H1 (cell line): Measurements from ENCODE around the gene PTPRE. TPM values are rescaled to one million over a fixed set of nuclear protein-coding genes. Genes with fewer than 3 reads are reported as not detected.

Source experiments
- CHD7 ChIP-seq: fragments of 300-600 bp; sonication (generic); IDR thresholded peaks from 2 replicates; pipeline ENCODE4 v1.7.1; 2012; ENCODE audit warnings: low read length, moderate library complexity, mild to moderate bottlenecking, inconsistent platforms; ENCODE audit not compliant: insufficient replicate concordance
- NANOG ChIP-seq: IDR thresholded peaks from 2 replicates; pipeline ENCODE4 v1.6.1; 2011; ENCODE audit warnings: low read length, low read depth, mild to moderate bottlenecking, inconsistent platforms; ENCODE audit not compliant: insufficient read depth, poor library complexity, severe bottlenecking
- PHF8 ChIP-seq: fragments of 200-600 bp; sonication (generic); conservative IDR thresholded peaks from 2 replicates; pipeline ENCODE4 v1.7.1; 2012; ENCODE audit warnings: low read depth, mild to moderate bottlenecking, inconsistent platforms, low read length, moderate library complexity
- TBP ChIP-seq: IDR thresholded peaks from 2 replicates; pipeline ENCODE4 v1.6.1; 2011; ENCODE audit warnings: low read depth, low read length, improper control_type of control experiment
- polyA plus RNA-seq, 7 experiments: library from polyadenylated mRNA; depleted of rRNA in 3 of 7; stranded (reverse) in 5 of 7; unstranded in 2 of 7; fragments of >200 nt in 5 of 7; fragments of 200-250 nt in 2 of 7; gene quantifications; 1 replicate in 5 of 7; 2 replicates in 1 of 7; 4 replicates in 1 of 7; pipeline versions ENCODE4 v1.2.1 to v1.2.3, GENCODE V29; 2011 to 2013; ENCODE audit warnings: missing spikeins in 2 of 7, mixed read lengths in 2 of 7
- total RNA-seq: library from RNA; stranded (reverse); fragmentation: NEBNext Ultra II Directional; extraction: Animal tissue kit (Norgen Biotek cat#: 25700); gene quantifications from 2 replicates; pipeline ENCODE4 v1.2.1, GENCODE V29; 2021
- TF ChIP-seq, protein P1 (sequence below): IDR thresholded peaks from 2 replicates; pipeline ENCODE4 v1.6.1; 2011; ENCODE audit warnings: low read length, improper control_type of control experiment

Gene PTPRE
- total and polyA plus RNA-seq, 2 of the 8 experiments (the other 6 are each of a cell fraction or from before 2014, with no cell fraction given) = 0.33 to 0.54 TPM

GRCh38 chr10:127913368-127913759, 6.5 kb downstream of the PTPRE start (continued):
- TF ChIP-seq CHD7 = no peak
- TF ChIP-seq, protein P1, sequence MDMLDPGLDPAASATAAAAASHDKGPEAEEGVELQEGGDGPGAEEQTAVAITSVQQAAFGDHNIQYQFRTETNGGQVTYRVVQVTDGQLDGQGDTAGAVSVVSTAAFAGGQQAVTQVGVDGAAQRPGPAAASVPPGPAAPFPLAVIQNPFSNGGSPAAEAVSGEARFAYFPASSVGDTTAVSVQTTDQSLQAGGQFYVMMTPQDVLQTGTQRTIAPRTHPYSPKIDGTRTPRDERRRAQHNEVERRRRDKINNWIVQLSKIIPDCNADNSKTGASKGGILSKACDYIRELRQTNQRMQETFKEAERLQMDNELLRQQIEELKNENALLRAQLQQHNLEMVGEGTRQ = no peak
- no peak for TF ChIP-seq NANOG
- no peak for TF ChIP-seq PHF8
- TF ChIP-seq TBP = no peak
